Hematopoietic multipotent progenitor cell treated with erythropoietin and hydrocortisone succinate and interleukin-3 and kit ligand, for 8 days (in vitro differentiated cells): ENCODE measurements around the gene MICA.

ENCODE experiments used
- DNase-seq: peaks from one replicate; pipeline ENCODE4 v3.0.0-alpha.2; 2015

MICA gene

GRCh38 chr6:31462964-31463870 lies 59.8 kb downstream of the MICA start:
- DNase-seq, result peak; percentile 70

GRCh38 chr6:31464252-31465184 lies 61.1 kb downstream of the MICA start:
- DNase-seq, result no peak
